Hematopoietic multipotent progenitor cell treated with erythropoietin and hydrocortisone succinate and interleukin-3 and kit ligand, for 15 days (in vitro differentiated cells): ENCODE data around the gene PTPN11.
"Not testable (repeated sequence)": the region's sequence is repeated elsewhere in the genome, so short reads cannot be mapped to it uniquely, and the experiment has no call there.

ENCODE experiments used
- DNase-seq: peaks from one replicate; pipeline ENCODE4 v3.0.0-alpha.2; 2015; ENCODE audit warnings: low spot score

Gene PTPN11

DNA sequence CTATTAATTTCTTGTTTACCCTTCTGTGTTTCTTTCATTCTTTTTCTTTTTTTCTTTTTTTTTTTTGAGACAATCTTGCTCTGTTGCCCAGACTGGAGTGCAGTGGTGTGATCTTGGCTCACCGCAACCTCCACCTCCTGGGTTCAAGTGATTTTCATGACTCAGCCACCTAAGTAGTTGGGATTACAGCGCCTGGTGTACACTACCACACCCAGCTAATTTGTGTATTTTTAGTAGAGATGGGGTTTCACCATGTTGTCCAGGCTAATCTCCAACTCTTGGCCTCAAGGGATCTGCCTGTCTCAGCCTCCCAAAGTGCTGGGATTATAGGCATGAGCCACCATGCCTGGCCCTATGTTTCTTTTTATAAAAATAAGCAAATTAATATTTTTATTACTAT is 29.4 kb downstream of the PTPN11 start:
- not testable (repeated sequence) for DNase-seq

DNA sequence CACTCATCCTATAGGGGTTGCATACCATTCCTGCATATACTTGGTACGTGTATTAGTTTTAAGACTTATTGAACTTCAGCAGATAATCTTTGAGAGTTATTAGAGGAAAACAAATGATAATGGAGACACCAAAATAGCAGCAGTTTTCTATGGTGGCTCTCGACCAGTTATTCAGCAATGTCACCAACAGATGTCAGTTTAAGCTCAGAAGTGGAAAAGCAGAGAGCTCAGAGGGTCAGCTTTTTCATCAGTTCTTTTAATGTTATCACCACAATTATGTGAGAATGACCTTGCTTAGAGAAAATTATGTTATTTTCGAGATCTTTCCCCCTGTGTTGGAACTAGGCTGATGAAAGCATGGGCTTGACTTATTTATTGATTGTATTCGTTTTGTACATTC is 32.0 kb downstream of the PTPN11 start:
- DNase-seq = no peak

DNA sequence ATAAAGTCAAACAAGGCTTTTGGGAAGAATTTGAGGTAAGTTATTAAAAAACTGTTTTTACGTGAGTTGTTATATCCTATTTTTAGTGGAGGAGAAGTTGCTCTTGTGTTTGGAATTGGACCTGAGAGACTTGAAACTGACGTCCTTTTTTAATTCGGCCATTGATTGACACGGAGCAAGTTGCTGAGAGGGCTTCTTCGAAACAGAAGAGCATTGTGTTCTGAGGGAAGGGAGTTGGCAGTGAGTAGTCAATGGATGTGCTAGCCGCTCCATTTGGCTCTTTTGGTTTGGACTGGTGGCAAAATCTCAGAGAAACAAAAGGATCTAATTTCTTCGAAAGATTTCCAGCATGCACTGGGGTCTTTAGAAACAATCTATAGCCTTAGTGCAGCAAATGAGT is 37.3 kb downstream of the PTPN11 start:
- no peak for DNase-seq

DNA sequence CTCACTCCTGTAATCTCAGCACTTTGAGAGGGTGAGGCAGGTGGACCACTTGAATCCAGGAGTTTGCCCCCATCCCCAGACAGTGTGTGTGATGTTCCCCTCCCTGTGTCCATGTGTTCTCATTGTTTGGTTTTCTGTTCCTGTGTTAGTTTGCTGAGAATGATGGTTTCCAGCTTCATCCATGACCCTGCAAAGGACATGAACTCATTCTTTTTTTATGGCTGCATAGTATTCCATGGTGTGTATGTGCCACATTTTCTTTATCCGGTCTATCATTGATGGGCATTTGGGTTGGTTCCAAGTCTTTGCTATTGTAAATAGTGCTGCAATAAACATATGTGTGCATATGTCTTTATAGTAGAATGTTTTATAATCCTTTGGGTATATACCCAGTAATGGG is 38.4 kb downstream of the PTPN11 start:
- DNase-seq = not testable (repeated sequence)

DNA sequence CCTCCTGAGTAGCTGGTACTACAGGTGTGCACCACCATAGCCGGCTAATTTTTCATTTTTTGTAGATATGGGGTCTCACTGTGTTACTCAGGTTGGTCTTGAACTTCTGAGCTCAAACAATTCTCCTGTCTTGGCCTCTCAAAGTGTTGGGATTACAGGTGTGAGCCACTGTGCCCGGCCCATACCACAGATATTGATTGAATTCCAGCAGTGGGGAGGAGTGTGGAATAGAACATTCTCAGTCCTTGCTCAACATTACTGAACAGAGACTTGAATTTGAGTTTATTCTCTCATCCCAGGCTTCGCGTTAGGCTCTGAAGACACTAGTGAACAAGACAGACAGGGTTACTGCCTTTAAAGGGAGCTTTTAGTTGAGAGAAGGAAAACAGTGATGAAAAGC is 39.6 kb downstream of the PTPN11 start:
- DNase-seq = no peak

DNA sequence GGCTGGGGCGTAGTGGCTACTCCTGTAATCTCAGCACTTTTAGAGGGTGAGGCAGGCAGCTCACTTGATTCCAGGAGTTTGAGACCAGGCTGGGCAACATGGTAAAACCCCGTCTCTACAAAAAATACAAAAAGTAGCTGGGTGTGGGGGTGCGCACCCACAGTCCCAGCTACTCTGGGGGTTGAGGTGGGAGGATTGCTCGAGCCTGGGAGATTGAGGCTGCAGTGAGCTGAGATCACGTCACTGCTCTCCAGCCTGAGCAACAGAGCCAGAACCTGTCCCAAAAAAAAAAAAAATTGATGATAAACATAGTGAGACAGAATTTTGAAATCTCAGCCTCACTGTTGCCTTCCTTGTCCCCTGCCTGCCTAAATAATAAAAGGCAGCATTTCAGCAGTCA is 40.0 kb downstream of the PTPN11 start:
- no peak for DNase-seq

DNA sequence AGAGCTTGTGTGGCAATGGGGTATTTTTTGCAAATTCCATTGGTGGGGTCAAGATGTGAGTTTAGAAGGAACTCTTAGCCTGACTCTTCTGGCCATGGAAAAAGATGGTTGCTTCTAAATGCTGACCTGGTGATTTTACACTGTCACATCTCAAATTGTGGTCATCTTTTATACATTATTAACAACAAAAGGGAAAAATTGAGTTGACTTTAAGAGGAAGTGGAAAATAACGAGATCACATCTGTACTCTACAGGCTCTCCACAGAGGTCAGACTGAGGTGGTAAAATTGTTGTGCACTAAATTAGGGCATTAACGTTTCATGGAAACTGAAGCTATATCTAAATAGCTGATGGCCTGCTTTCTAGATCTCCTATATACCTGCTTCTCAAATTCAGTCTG is 44.7 kb downstream of the PTPN11 start:
- no peak for DNase-seq

DNA sequence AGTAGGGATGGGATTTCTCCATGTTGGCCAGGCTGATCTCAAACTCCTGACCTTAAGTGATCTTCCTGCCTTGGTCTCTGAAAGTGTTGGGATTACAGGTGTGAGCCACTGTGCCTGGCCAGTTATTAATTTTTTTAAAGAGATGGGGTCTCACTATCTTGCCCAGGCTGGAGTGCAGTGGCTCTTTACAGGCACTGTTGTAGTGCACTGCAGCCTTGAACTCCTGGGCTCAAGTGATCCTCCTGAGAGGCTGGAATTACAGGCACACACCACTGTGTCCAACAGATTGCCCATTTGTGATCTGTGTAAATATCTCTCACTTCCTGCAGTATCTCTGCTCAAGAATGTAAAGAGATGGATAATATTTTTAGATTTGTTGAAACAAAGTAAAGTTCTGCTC is 45.9 kb downstream of the PTPN11 start:
- DNase-seq = no peak

DNA sequence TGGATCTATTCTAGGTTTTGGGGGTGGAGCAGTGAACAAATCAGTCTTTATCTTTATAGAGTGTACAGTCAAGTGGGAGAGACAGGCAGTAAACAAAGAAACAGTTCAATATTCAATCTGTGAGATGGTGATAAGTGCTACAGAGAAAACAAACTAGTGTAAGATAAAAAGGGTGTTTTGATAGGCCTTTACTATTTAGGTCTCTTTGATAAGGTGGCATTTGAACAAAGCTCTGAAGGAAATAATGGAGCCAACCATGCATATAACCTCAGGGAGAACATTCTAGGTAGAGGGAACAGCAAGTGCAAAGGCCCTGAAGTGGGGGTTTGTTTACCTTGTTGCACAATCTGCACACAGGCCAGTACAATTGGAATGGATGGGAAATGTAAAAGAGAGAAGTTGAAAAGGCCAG is 47.3 kb downstream of the PTPN11 start:
- DNase-seq = no peak

DNA sequence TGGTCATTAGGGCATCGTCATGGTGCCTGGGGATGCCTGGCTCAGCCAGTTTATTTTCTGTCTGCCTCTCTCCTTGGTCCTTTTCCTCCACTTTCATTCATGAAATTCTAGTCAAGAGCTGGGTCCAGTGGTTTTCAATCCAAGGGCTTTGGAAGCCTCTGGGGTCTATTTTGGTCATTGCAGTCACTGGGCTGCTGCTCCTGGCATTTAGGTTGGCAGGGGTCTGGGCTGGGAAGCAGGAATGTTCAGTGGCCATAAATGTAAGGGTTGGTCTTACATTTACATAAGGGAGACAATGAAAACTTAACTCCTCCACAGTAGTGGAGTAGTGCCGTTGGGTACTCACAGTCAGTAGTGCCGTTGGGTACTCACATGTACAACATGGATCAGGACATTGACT is 48.1 kb downstream of the PTPN11 start:
- no peak for DNase-seq

DNA sequence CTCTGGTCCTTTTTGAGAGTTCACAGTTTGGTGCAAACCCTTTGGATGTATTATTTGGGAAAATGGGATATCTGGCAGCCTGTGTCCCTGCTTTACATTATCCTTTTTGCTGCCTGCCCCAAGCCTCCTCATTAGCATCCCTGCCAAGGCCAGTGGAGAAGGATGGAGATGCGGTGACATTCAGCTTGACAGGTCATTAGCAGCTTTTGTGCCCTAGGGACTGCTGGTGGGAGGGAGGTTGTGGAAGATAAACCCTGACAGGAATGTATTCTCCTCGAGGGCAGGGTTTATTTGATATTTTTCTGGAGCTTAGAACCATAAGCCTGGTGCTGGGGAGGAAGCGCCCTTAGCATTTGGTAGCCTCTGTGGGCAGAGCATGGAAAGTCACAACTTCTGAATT is 49.3 kb downstream of the PTPN11 start:
- no peak for DNase-seq

DNA sequence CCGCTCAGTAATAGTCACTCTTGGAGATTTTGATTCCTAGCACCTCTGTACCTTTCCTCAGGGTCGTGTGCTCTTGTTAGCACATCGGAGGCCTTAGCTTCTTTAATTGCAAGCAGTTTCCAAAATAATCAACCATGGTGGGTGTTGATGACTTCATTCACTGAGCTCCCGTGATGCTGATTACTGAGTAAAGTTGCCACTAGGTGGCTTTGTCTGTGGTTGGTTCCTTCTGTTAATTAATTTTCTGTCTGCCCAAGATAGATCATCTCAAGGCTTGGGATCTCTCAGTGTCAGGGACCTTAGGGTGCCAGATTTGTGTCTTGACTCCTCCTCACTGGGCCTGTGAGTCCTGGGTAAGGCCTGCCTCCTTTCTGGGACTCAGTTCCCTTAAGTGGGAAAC is 54.3 kb downstream of the PTPN11 start:
- no peak for DNase-seq

DNA sequence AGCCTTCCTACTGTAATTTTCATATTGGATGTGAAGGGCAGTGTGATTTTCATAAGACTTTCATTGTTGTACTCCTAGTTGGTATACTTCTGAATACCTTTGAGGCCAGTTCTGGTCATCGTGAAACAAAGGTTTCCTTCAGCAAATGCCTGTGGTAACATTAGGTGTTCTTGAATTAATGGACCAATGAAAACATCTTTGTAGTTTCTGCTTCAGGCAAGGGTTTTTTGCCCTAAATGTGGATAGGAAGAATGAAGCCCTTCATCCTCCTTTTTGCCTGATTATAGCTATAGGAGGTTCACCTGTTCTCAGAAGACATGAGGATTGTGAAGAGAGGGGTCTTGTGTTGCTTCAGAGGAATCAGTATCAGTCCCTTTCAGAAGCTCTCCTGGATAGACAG is 60.7 kb downstream of the PTPN11 start:
- no peak for DNase-seq

DNA sequence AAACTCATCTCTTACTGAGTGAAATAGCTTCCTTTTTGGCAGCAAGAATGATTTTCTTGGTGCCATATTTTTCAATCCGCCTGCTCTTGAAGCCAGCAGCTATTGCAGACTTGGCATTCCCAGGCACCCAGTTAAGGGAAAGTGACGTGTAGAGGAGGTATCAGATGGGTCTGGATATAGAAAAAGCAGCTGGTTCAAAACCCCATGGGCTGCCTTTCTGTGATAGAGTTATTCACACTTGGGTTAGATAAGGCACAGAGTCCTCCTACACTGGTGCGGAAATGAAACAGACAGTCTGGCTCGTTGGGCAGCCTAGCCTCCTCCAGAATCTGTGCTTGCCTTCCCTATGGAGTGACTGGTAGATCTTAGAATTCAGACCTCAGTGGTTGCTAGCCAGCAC is 62.2 kb downstream of the PTPN11 start:
- no peak for DNase-seq

DNA sequence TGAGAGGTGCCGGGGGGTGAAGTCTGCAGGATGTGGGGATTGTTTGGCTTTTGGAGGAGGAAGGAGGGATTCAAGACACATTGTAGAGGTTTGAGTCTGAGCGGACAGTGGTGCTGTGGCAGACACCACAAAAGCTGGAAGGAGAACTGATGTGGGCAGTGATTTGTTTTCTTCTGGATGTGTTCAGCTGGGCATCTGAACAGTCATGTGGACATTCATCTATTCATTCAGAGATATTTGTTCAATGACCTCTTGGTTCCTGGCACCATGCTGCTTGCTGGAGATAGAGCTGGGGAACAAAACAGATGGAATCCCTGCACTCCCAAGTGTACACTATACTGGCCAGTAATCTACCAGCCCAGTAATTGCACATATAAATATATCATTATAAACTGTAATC is 64.0 kb downstream of the PTPN11 start:
- DNase-seq = no peak

DNA sequence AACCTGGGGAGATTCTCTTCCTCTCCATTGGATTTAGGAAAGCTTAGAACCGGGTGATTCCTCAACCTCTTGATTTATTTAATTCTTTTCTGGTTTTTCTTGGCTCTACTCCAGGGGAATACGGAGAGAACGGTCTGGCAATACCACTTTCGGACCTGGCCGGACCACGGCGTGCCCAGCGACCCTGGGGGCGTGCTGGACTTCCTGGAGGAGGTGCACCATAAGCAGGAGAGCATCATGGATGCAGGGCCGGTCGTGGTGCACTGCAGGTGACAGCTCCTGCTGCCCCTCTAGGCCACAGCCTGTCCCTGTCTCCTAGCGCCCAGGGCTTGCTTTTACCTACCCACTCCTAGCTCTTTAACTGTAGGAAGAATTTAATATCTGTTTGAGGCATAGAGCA is 67.6 kb downstream of the PTPN11 start:
- no peak for DNase-seq

DNA sequence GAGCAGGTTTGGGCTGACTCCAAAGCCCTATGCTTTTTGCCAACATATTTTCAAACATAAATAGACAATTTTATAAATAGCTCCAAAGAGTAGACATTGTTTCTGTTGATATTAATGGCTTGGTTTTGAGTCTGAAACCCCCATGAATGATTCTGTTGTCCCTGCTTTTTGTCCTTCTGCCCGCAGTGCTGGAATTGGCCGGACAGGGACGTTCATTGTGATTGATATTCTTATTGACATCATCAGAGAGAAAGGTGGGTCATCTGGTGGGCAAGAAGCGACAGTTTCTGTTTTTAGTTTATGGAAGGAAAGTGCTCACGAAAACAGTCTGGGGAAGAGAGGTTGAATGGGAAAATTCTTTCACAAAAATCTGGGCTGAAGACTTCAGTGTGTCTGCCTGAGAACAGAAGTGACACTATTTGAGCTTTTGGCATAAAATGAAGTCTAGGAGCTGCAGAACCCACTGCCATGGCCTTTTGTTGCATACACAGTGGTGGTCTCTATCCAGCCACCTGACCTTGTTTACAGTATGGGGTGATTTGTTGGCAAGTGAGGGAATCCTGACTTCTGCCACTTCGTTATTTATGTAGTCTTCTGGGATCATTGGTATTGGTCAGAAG is 69.6 kb downstream of the PTPN11 start:
- no peak for DNase-seq

DNA sequence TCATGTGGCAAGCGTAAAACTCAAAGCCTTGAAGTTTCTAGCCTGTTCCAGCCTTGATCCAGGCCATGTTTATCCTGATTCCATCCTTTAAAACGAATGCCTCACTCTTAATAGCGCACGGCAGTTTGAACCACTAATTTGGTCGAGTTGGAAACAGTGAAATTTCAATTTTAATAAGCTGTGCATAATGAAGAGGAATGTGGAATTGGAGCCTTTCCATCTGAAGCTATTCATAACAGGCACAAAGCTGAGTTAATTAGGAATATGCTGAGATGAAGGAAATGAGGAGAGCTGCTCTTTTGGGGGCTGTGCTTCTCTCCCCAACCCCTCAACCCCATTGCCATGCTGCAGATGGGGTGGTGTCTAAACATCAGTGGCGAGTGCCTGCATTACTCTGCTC is 70.7 kb downstream of the PTPN11 start:
- no peak for DNase-seq

DNA sequence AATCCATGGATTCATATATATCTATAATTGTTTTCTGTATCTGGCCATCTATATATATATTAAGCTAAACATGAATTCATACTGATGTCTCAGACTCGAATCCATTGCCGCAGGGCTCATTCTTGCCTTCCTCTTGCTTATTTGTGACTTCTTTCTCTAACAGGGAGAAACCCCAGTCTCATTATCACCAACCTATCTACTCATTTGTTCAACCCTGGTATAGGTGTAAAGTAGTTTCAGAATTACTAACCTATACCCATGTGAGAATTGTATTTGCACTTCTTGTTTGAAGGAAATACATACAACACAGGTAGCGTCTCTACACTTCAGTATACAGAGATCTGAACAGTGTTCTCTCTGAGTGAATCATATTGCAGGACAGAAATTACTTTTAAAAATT is 77.7 kb downstream of the PTPN11 start:
- no peak for DNase-seq

DNA sequence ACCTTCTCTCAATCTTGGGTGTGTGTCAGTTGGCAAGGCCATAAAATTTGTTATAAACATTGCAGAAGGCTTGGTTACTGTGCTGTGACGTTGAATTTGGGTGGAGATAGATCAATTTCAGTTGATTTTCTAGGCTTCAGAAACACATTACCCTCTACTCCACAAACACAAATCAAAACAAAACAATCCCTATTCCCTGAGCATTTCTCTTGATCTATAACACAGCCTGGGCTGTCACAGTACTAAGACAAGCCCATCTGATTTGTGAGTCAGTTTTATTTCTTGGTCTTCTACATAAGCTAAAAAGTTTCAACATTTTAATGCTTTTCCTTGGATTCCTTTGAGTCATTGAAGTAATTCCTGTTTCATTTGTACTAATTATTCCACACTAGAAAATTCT is 79.8 kb downstream of the PTPN11 start:
- DNase-seq = no peak

DNA sequence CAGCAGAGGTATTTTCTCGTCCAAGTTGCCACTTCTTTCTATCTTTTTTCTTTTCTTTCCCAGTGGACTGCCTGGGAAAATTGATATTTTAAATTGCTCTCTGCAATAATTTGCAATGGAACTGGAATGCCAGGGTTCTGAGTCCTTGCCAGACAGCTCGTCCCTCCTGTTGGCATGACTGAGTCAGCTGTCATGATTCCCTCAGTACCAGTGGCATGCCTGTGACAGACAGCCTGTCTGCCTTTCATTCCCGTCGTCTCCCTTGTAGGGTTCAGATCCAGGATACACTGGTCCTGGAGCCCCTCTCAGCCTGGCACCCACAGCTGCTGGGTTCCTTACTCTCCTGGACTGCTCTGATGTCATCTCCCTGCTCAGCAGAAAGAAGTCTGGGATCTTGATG is 84.8 kb downstream of the PTPN11 start:
- no peak for DNase-seq

DNA sequence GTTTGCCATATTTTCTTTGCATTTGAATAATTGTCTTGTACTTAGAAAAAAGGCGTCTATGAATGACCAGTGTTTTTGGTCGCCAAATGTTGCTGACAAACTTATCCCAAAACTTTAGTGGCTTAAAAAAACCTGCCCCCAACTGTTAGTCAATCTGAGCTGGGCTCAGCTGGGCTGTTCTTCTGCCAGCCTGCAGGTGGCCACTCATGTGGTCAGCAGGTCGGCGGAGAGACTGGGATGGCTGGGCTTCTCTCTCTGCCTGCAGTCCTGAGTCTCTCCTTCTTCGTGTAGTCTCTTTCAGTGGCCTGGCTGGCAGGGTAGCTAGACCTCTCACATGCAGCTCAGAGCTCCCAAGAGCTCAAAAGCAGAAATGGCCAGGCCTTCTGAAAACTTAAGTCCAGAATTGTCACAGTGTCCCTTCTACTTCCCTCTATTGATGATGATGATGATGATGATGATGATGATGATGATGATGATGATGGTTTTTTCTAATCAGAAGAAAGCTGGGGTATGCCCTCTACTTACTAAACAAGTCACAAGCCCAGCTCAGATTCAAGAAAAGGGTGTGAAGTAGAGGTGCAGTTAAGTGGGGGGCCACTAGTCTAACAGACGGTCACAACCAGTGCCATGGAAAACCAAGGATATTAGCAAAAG is 87.9 kb downstream of the PTPN11 start:
- DNase-seq = no peak

DNA sequence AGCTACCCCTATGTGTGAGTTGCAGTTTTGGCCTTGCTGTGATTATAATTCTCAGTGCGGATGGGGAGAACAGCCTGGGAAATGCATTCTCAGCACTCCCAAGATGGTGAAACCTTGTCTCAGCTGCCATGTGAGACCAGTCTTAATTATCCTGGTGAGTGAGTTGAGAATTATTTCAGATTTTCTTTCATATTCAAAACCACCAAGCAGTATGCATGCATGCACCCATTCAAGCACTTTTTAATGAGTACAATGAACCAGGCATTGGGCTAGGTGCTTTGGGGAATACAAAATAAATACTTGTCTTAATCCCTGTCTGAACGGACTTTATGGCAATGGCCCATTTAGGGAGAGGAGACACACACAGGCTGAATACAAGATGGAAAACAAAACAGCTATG is 94.7 kb downstream of the PTPN11 start:
- no peak for DNase-seq

DNA sequence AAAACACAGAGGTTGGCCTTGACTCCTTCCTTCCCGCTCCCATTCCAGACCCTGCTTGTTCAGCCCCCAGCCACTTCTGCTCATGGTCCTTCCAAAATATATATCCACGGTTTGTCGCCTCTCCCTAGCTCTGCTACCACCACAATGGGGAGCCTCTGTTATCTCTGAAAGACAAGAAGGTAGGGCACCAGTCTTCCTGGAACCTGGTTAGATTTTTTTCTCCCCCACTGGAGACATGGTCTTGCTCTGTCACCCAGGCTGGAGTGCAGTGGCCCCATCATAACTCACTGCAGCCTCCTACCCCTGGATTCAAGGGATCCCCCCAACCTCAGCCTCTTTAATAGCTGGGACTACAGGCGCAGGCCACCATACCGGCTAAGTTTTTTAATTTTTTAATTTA is 95.7 kb downstream of the PTPN11 start:
- no peak for DNase-seq
